Activated naive CD8-positive, alpha-beta T cell treated with anti-CD3 and anti-CD28 coated beads, Interleukin-2, amount 10 ng/mL, durations not matched to agents 7 days and 5 days (primary cell): ENCODE data around the gene SUMO4. TPM values are rescaled to one million over a fixed set of nuclear protein-coding genes. Genes with fewer than 3 reads are reported as not detected.
A peak's percentile ranks its signal among the peaks of the same experiment; 100 is the strongest.

Source experiments
- ATAC-seq: fragments of 150-1000 bp; cut with Tn5 transposase; one replicate; pipeline ENCODE4 v1.10.0; 2021; ENCODE audit warnings: low read depth, moderate library complexity
- POLR2A ChIA-PET: fragments of 350-600 bp; sonication (Branson Sonifier 250); formaldehyde crosslinking; loops from one replicate; lab custom pipeline; 2021; ENCODE audit warnings: antibody characterized with exemption; lab: Charles Lee
- DNase-seq: peaks from one replicate; pipeline ENCODE4 v3.0.0; 2021
- H3K27ac Mint-ChIP-seq: one replicate; pipeline ENCODE4 v1.8.0; 2022; ENCODE audit warnings: mild to moderate bottlenecking, mixed read lengths
- H3K27me3 Mint-ChIP-seq: one replicate; pipeline ENCODE4 v1.8.0; 2022; ENCODE audit warnings: mild to moderate bottlenecking, moderate library complexity, mixed read lengths
- H3K36me3 Mint-ChIP-seq: one replicate; pipeline ENCODE4 v1.8.0; 2021; ENCODE audit warnings: mild to moderate bottlenecking, mixed read lengths
- H3K4me1 Mint-ChIP-seq: one replicate; pipeline ENCODE4 v1.8.0; 2021; ENCODE audit warnings: mixed read lengths
- H3K4me3 Mint-ChIP-seq: one replicate; pipeline ENCODE4 v1.8.0; 2022; ENCODE audit warnings: mild to moderate bottlenecking, moderate library complexity, mixed read lengths
- H3K9me3 Mint-ChIP-seq: one replicate; pipeline ENCODE4 v1.8.0; 2021; ENCODE audit warnings: mixed read lengths
- total RNA-seq, 2 experiments: library from RNA; stranded (reverse); gene quantifications; one replicate each; pipeline ENCODE4 v1.2.3, GENCODE V29; 2021

Gene SUMO4
- 1 to 10 TPM; 9.3 to 9.5 TPM for total RNA-seq

- POLR2A ChIA-PET: no interaction called here
- no peak within 1 kb of the TSS for H3K27ac Mint-ChIP-seq
- H3K36me3 Mint-ChIP-seq: peaks cover 77% of the 10 kb centered on the region
- H3K4me3 Mint-ChIP-seq: no peak within 1 kb of the TSS
- H3K27me3 Mint-ChIP-seq: no peaks in the 10 kb centered on the region
- no peak for DNase-seq
- H3K4me1 Mint-ChIP-seq: peaks cover 32% of the 10 kb centered on the region
- peaks cover 6% of the 10 kb centered on the region for H3K9me3 Mint-ChIP-seq
- no peak for ATAC-seq
These were observed at the start of gene SUMO4 for GRCh38 chr6:149400050-149400449. TSS of gene SUMO4 (plus strand) at chr6:149400262. CDS start at chr6:149400392, 130 bp downstream.

- no peak for ATAC-seq
- Mint-ChIP-seq H3K36me3 (peaks cover 40% of the 10 kb centered on the region), H3K27ac (no peak overlapping the region), H3K4me3 (no peak overlapping the region), H3K4me1 (peaks cover 43% of the 10 kb centered on the region), H3K9me3 (no peaks in the 10 kb centered on the region), H3K27me3 (no peaks in the 10 kb centered on the region)
- POLR2A ChIA-PET: no interaction called here
- DNase-seq: no peak
These were observed 46.1 kb upstream of the SUMO4 start for GRCh38 chr6:149354009-149354408.

- no peak for ATAC-seq
- Mint-ChIP-seq H3K36me3 (peaks cover 49% of the 10 kb centered on the region), H3K4me1 (peaks cover 46% of the 10 kb centered on the region), H3K9me3 (peaks cover 6% of the 10 kb centered on the region), H3K27me3 (no peaks in the 10 kb centered on the region), H3K4me3 (no peak overlapping the region), H3K27ac (no peak overlapping the region)
- DNase-seq: no peak
- POLR2A ChIA-PET: interaction anchor here (0.6 kb wide), 1 partner anchor 51 kb away, joined by 3 read pairs; no protein-coding TSS in a partner anchor
These were observed 43.8 kb upstream of the SUMO4 start for GRCh38 chr6:149356081-149356750.

- POLR2A ChIA-PET: no interaction called here
- H3K4me1 Mint-ChIP-seq: peaks cover 53% of the 10 kb centered on the region
- H3K27ac Mint-ChIP-seq: no peak overlapping the region
- H3K9me3 Mint-ChIP-seq: peaks cover 8% of the 10 kb centered on the region
- no peaks in the 10 kb centered on the region for H3K27me3 Mint-ChIP-seq
- DNase-seq (no peak), ATAC-seq (no peak)
- peaks cover 60% of the 10 kb centered on the region for H3K36me3 Mint-ChIP-seq
- no peak overlapping the region for H3K4me3 Mint-ChIP-seq
These were observed 42.1 kb upstream of the SUMO4 start for GRCh38 chr6:149357726-149358538.

- POLR2A ChIA-PET: interaction anchor here (0.6 kb wide), 1 partner anchor 106 kb away, joined by 6 read pairs; no protein-coding TSS in a partner anchor
- Mint-ChIP-seq H3K4me1 (peaks cover 54% of the 10 kb centered on the region), H3K4me3 (no peak overlapping the region), H3K9me3 (peaks cover 8% of the 10 kb centered on the region), H3K36me3 (peaks cover 63% of the 10 kb centered on the region), H3K27me3 (no peaks in the 10 kb centered on the region), H3K27ac (no peak overlapping the region)
- ATAC-seq (no peak), DNase-seq (no peak)
These were observed 40.6 kb upstream of the SUMO4 start for GRCh38 chr6:149359440-149359839.

GRCh38 chr6:149360536-149360935 lies 39.5 kb upstream of the SUMO4 start:
- ATAC-seq: no peak
- peaks cover 58% of the 10 kb centered on the region for H3K36me3 Mint-ChIP-seq
- H3K4me1 Mint-ChIP-seq: peaks cover 60% of the 10 kb centered on the region
- no peak overlapping the region for H3K4me3 Mint-ChIP-seq
- no peak for DNase-seq
- H3K27me3 Mint-ChIP-seq: no peaks in the 10 kb centered on the region
- peak overlapping the region; percentile 72 for H3K27ac Mint-ChIP-seq
- H3K9me3 Mint-ChIP-seq: peaks cover 8% of the 10 kb centered on the region
- POLR2A ChIA-PET: interaction anchor here (0.9 kb wide), 1 partner anchor 27 kb away, joined by 3 read pairs; no protein-coding TSS in a partner anchor

GRCh38 chr6:149362289-149362688 lies 37.8 kb upstream of the SUMO4 start:
- POLR2A ChIA-PET: no interaction called here
- peaks cover 8% of the 10 kb centered on the region for H3K9me3 Mint-ChIP-seq
- H3K4me3 Mint-ChIP-seq: no peak overlapping the region
- H3K4me1 Mint-ChIP-seq: peaks cover 57% of the 10 kb centered on the region
- H3K27me3 Mint-ChIP-seq: no peaks in the 10 kb centered on the region
- peak overlapping the region; percentile 23 for H3K27ac Mint-ChIP-seq
- no peak for DNase-seq
- ATAC-seq: no peak
- H3K36me3 Mint-ChIP-seq: peaks cover 54% of the 10 kb centered on the region

GRCh38 chr6:149363154-149363553 lies 36.9 kb upstream of the SUMO4 start:
- Mint-ChIP-seq H3K36me3 (peaks cover 48% of the 10 kb centered on the region), H3K9me3 (peaks cover 8% of the 10 kb centered on the region), H3K4me1 (peaks cover 50% of the 10 kb centered on the region), H3K4me3 (no peak overlapping the region), H3K27me3 (no peaks in the 10 kb centered on the region), H3K27ac (no peak overlapping the region)
- DNase-seq: no peak
- ATAC-seq: no peak
- POLR2A ChIA-PET: no interaction called here

GRCh38 chr6:149364557-149364956 lies 35.5 kb upstream of the SUMO4 start:
- Mint-ChIP-seq H3K4me3 (peak overlapping the region; percentile 22), H3K27ac (no peak overlapping the region), H3K27me3 (no peaks in the 10 kb centered on the region), H3K9me3 (peaks cover 8% of the 10 kb centered on the region), H3K4me1 (peaks cover 43% of the 10 kb centered on the region), H3K36me3 (peaks cover 37% of the 10 kb centered on the region)
- no peak for ATAC-seq
- no peak for DNase-seq
- POLR2A ChIA-PET: no interaction called here

GRCh38 chr6:149365197-149365596 lies 34.9 kb upstream of the SUMO4 start:
- Mint-ChIP-seq H3K36me3 (peaks cover 36% of the 10 kb centered on the region), H3K27ac (peak overlapping the region; percentile 44), H3K4me1 (peaks cover 42% of the 10 kb centered on the region), H3K27me3 (no peaks in the 10 kb centered on the region), H3K9me3 (peaks cover 4% of the 10 kb centered on the region), H3K4me3 (peak overlapping the region; percentile 6)
- DNase-seq: no peak
- no peak for ATAC-seq
- POLR2A ChIA-PET: interaction anchor here (0.8 kb wide), 1 partner anchor 47 kb away, joined by 4 read pairs; the partner anchor contains the start of gene TAB2

GRCh38 chr6:149366267-149366921 lies 33.7 kb upstream of the SUMO4 start:
- ATAC-seq: peak; percentile 73
- H3K4me3 Mint-ChIP-seq: no peak overlapping the region
- DNase-seq: no peak
- peaks cover 33% of the 10 kb centered on the region for H3K36me3 Mint-ChIP-seq
- H3K9me3 Mint-ChIP-seq: peaks cover 2% of the 10 kb centered on the region
- no peak overlapping the region for H3K27ac Mint-ChIP-seq
- no peaks in the 10 kb centered on the region for H3K27me3 Mint-ChIP-seq
- H3K4me1 Mint-ChIP-seq: peaks cover 42% of the 10 kb centered on the region
- POLR2A ChIA-PET: interaction anchor here (0.8 kb wide), 2 partner anchors 42 to 49 kb away, joined by 3 to 4 read pairs; partner anchors contain the start of gene TAB2

GRCh38 chr6:149368065-149368464 lies 32.0 kb upstream of the SUMO4 start:
- H3K4me1 Mint-ChIP-seq: peaks cover 38% of the 10 kb centered on the region
- POLR2A ChIA-PET: interaction anchor here (0.9 to 1.9 kb wide), 2 partner anchors 47 to 50 kb away, joined by 3 to 10 read pairs; partner anchors contain the start of gene TAB2
- no peak overlapping the region for H3K4me3 Mint-ChIP-seq
- H3K36me3 Mint-ChIP-seq: peaks cover 24% of the 10 kb centered on the region
- no peak overlapping the region for H3K27ac Mint-ChIP-seq
- no peak for DNase-seq
- no peaks in the 10 kb centered on the region for H3K27me3 Mint-ChIP-seq
- no peaks in the 10 kb centered on the region for H3K9me3 Mint-ChIP-seq
- ATAC-seq: peak; percentile 79

GRCh38 chr6:149371154-149371553 lies 28.9 kb upstream of the SUMO4 start:
- Mint-ChIP-seq H3K4me1 (peaks cover 35% of the 10 kb centered on the region), H3K4me3 (peak overlapping the region; percentile 1), H3K9me3 (no peaks in the 10 kb centered on the region), H3K36me3 (peaks cover 37% of the 10 kb centered on the region), H3K27me3 (no peaks in the 10 kb centered on the region), H3K27ac (peak overlapping the region; percentile 9)
- no peak for ATAC-seq
- DNase-seq: no peak
- POLR2A ChIA-PET: interaction anchor here (1.6 to 1.7 kb wide), 2 partner anchors 12 to 53 kb away, joined by 4 to 6 read pairs; partner anchors contain the start of gene TAB2
